ENCODE measurements around the gene PDSS2. TPM values are rescaled to one million over a fixed set of nuclear protein-coding genes. Genes with fewer than 3 reads are reported as not detected.

The PDSS2 gene
- total and polyA plus RNA-seq, 12 donors = 6.4 to 39.8 (median 27.6) TPM

- intact Hi-C loops (cut with DNase I) = loop anchor here in 1 of 2 donors (10.0 kb wide), 1 partner anchor 138 kb away; no protein-coding TSS in a partner anchor
- peak overlapping the region in 2 of 5 donors; percentile 52 to 83 for H3K27ac ChIP-seq
Measured at GRCh38 chr6:107496892-107497684, 37.7 kb upstream of the PDSS2 start.

GRCh38 chr6:107495971-107496370 is 36.6 kb upstream of the PDSS2 start:
- Histone ChIP-seq H3K27me3 (no peaks in the 10 kb centered on the region), H3K9me3 (replicated peaks in 1 of 3) (no peaks in the 10 kb centered on the region), H3K4me1 (replicated peaks in 1 of 2) (peaks cover 54 to 75% of the 10 kb centered on the region in 2 donors), H3K4me3 (no peak overlapping the region), H3K36me3 (replicated peaks in 1 of 2) (no peaks in the 10 kb centered on the region), H3K27ac (peak overlapping the region in 4 of 5 donors; percentile 43 to 83 (median 50))
- no peak for DNase-seq
- intact Hi-C loops (cut with DNase I) = loop anchor here in 1 of 2 donors (10.0 kb wide), 1 partner anchor 139 kb away; no protein-coding TSS in a partner anchor
- 34 to 45% (median 39%) methylated on average over 2 of the region's 2 CpGs for WGBS, 4 donors
- TF ChIP-seq CTCF (IDR thresholded peaks at IDR 0.05) (no peak), POLR2A (IDR thresholded peaks at IDR 0.05) (no peak)

More at GRCh38 chr6:107496892-107497684, 37.7 kb upstream of the PDSS2 start:
- DNase-seq = no peak
- no peak for TF ChIP-seq CTCF (IDR thresholded peaks at IDR 0.05)
- no peak for TF ChIP-seq POLR2A (IDR thresholded peaks at IDR 0.05)
- Histone ChIP-seq H3K27me3 (no peaks in the 10 kb centered on the region), H3K4me1 (replicated peaks in 1 of 2) (peaks cover 50 to 66% of the 10 kb centered on the region in 2 donors), H3K36me3 (replicated peaks in 1 of 2) (no peaks in the 10 kb centered on the region), H3K9me3 (replicated peaks in 1 of 3) (no peaks in the 10 kb centered on the region), H3K4me3 (no peak overlapping the region)
- 89 to 96% (median 89%) methylated on average over 1 of the region's 1 CpG for WGBS, 4 donors

GRCh38 chr6:107495196-107495643 is 35.9 kb upstream of the PDSS2 start:
- Histone ChIP-seq H3K36me3 (replicated peaks in 1 of 2) (no peaks in the 10 kb centered on the region), H3K4me1 (replicated peaks in 1 of 2) (peaks cover 54 to 75% of the 10 kb centered on the region in 2 donors), H3K4me3 (peak overlapping the region in 1 of 4 donors; percentile 93), H3K27me3 (no peaks in the 10 kb centered on the region), H3K27ac (peak overlapping the region in 4 of 5 donors; percentile 43 to 83 (median 64)), H3K9me3 (replicated peaks in 1 of 3) (no peaks in the 10 kb centered on the region)
- DNase-seq = peak in 3 of 7 donors; percentile 17 to 40 (median 22)
- TF ChIP-seq POLR2A (IDR thresholded peaks at IDR 0.05) = peak in 1 of 2 donors; percentile 18
- no peak for TF ChIP-seq CTCF (IDR thresholded peaks at IDR 0.05)
- intact Hi-C loops (cut with DNase I) = loop anchor here in 1 of 2 donors (10.0 kb wide), 1 partner anchor 140 kb away; no protein-coding TSS in a partner anchor
- WGBS, 4 donors = 10 to 14% (median 11%) methylated on average over 7 of the region's 7 CpGs
